Measurements from ENCODE around the gene GLIS2.
A peak's percentile ranks its signal among the peaks of the same experiment; 100 is the strongest.

The GLIS2 gene

DNA sequence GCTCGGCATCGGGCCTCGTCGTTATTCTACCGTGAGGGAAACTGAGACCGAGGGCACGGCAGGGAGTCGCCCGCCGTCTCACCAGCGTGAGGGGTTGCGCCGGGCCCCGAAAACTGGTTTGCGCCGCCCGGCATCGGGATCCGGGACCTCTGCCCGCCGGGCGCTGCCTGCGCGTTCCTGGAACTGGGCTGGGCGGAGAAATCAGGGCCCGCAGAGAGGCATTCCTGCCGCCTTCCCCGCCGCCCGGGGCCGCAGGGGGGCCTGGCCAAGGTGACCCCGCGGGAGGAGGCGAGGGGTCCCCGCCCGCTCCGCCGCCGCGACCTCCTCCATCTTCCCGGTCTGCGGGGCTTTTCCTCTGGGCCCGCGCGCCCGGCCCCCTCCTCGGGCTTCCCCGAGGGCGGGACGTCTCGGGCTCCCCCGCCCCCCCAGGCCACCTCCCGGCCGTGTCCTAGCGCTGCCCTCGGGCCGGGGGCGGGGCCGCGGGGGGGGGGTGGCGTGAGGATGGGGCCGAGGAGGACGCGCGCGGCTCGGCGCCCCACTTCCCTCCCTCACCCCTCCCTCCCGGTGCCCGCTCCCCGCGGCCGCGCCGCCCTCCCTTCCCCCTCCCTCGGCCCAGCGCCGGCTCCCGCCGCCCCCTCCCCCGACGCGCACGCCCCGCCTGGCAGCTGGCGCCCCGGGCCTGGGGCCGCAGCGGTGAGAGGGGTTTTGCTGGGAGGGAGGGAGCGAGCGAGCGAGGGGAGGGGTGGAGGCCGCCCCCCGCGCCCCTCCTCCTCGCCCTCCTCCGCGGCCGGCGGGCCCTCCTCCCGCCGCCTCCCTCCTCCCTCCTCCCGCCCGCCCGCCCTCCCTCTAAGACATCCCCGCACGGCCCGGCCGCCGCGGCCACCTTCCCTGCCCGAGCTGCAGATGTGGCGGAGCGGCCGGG lies at the start of gene GLIS2:
Gene GLIS2, plus strand, starts transcription at position 882 of the 922 bp plus-strand sequence. CDS start 16,214 bp downstream, outside the sequence.
- DNase-seq (ENCODE audit: low read depth in 2 of 2) = no peak

DNA sequence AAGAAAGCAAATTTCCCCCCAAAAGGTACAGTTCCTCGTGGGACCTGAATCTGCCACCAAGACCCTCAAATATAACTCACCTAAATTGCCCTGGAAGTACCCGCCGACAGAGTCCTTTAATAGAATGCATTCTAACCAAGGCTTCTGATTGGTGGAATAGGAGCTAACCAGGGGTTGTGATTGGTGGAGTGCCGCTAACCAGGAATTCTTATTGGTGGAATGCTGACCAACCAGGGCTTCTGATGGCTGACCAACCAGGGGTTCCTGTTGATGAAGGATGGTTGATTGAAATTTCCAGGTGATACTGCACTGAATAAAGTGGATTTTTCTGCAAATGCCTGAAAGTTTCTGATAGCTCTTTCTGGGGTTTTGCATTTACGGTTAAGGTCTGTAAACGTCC lies 49.5 kb upstream of the GLIS2 start:
- no peak for DNase-seq (ENCODE audit: low read depth in 2 of 2)

DNA sequence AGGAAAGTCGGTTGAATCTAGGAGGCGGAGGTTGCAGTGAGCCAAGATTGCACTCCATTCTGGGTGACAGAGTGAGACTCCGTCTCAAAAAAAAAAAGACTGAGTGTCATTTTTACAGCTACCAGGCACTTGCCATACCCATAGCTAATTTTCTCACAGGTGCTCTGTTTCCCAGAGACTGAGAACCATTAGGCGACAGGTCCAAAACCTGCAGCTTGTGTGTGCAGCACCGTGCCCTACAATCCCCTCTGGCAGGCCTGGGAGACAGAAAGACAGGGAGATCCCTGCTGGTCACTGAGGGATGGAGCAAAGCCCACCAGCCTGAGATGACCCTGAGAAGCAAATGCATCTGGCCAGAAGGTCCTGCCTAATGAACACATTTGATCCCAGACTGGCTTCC lies 45.8 kb upstream of the GLIS2 start:
- no peak for DNase-seq (ENCODE audit: low read depth in 2 of 2)

DNA sequence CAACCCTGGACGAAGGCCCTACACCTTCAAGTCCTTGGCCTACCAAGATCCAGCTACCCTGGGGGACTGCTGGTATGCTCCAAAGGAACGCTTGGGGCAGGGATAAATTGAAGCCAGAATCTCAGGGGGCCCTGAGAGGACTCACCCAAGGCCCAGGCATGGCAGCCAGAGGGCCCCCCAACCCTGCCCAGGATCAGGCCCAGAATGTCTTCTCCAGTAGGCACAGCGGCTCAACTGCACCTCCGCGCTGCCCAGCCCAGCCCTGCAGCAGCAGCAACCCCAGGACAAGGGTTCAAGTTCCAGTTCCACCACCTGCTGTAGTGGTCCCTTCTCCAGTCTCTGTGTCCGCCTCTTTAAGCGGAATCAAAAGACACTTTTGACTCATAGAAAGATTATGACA lies 45.3 kb upstream of the GLIS2 start:
- no peak for DNase-seq (ENCODE audit: low read depth in 2 of 2)

DNA sequence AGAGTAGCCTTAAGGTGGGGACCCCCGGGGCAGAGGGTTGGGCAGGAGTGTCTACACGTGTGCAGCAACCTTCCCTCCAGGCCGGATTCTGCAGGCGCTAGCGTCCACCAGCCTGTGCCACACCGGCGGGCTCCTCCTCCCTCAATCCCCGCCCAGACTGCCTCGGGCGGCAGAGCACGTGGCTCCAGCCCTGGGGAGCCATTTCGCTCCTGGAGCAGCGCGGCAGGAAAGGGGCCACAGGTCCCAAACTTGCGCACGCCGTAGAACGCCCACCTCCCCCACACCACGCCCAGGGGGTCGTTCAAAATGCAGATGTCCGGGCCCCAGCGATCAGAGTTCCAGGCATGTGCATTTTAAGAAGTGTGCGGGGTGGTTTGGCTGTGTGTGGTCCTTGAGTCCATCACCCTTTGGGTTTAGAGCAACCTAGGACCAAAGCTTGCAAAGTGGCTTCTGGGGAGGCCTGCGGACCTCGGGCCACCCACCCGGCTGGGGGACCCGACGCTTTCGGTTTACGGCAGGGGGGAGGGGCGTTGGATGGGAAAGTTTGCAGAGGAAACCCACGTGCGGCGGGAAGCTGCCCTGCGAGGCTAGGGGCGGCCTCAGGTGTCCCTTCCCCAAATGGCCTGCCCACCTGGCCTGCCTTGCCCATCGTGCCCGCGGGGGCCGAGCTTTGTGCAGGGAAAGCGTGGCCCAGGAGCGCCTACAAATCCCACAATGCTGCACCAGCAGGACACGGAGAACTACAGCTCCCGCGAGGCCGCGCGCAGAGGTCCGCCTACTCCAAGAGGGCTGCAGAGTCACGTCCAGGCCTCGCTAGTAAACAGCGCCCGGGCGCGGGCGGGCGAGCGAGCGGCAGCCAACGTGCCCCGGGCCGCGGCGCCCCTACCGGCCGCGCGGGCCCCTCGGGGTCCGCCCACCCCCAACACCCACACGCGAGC lies 44.4 kb upstream of the GLIS2 start:
- peak; percentile 75 to 77 for DNase-seq (ENCODE audit: low read depth in 2 of 2)

DNA sequence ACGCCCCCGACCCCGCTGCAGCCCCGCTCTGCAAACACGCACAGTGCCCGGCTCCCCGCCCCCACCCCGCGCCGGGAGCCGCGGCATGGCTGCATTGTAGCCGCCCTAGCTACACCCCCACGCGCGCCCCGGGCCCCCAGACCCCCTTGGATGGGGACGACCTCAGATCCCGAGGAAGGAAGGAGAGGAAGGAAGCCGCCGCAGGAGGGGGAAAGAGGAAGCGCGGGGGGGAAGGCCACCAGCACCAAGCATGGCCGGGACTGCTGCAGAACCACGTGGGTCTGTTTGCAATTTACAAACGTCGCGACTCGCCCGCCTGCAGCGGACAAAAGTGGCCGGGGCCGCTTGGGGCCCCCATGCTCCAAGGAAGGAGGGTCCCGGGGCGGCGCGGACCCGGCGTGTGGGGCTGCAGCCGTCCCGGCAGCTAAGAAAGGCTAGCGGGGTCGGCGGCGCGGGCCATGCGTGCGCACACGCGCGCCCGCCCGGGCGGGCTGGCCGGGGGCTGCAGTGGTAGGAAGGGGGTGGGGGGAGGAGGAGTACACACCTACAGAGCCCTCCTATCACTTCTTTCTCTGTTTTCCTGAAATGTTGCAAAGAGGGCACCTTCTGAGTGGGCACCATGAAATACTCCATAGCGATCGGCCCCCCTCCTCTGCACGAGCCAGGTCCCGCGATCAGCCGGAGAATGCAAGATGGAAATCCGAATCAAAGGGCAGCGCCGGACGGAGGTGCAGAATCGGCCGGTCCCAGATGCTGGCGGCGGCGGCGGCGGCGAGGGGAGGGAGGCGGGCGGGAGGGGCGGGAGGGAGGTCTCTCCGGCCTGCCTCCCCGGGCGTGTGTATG lies 43.5 kb upstream of the GLIS2 start:
- DNase-seq (ENCODE audit: low read depth in 2 of 2) = peak in 1 of 2 donors; percentile 20

DNA sequence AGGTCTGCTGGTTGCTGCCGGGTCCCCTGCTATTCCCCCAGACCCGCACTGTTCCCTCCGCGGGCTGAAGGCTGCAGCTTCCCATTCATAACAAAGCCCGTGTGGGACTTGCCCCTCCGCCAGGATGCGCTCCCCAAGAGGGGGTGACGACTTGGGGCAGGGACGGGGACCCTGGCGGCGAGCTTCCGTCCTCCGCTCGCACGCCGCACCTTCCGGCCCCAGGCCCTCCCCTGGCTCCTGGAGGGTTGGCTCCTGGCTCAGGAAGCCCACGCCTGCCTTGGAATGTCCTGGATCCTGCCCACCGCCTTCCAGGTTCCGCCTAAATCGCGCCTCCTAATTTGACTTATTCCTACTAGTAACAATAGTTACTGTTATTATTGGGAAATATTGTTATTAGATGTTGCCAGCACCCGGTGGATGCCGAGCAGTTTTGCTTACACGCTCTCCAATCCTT lies 42.0 kb upstream of the GLIS2 start:
- peak in 1 of 2 donors; percentile 11 for DNase-seq (ENCODE audit: low read depth in 2 of 2)

DNA sequence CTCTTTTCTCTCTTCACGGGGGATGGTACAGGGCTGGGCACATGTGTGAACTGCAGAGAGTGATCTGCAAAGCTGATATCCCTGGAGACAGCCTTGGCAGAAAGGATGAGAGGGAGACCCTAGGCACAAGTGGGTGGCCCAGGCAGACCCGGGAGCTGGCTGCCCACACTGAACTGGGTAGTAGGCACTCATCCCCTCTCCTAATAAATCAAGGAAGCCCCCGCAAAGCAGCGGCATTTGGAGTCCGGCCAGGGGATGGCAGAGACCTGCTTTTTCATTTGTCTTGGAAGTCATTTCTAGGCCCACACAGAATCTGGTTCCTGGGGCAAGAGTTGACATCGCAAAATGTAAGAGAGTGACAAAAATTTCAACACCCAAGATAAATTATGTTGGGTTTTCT lies 40.0 kb upstream of the GLIS2 start:
- no peak for DNase-seq (ENCODE audit: low read depth in 2 of 2)

DNA sequence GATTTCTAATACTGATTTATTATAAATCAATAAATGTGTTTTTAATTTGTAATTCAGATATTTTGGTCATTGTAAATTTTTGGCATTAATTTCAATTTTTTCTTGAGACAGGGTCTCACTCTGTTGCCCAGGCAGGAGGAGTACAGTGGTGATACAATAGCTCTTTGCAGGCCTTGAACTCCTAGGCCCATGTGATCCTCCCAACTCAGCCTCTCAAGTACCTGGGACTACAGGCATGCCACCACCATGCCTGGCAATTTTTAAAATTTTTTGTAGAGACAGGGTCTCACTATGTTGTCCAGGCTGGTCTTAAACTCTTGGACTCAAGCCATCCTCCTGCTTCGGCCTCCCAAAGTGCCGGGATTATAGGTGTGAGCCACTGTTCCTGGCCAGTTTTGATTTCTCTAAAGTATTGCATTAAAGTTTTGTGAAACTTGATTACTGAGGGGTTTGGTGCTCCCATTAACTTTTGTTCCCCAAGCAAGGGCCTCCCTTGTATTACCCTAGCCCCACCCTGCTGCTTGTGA lies 37.8 kb upstream of the GLIS2 start:
- DNase-seq (ENCODE audit: low read depth in 2 of 2) = no peak

DNA sequence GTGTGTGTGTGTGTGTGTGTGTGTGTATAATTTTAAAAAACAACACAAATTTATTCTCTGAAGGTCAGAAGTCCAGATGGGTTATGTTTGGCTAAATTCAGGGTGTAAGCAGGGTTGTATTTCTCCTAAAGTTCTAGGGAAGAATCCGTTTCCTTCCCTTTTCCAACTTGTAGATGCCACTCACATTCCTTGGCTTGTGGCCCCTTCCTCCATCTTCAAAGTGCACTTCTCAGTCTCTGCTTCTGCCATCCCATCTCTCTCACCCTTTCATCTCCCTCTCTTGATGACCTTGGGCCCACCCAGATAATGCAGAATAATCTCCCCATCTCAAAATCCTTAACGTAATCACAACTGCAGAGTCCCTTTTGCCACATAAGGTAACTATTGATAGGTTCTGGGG lies 35.2 kb upstream of the GLIS2 start:
- DNase-seq (ENCODE audit: low read depth in 2 of 2) = no peak

DNA sequence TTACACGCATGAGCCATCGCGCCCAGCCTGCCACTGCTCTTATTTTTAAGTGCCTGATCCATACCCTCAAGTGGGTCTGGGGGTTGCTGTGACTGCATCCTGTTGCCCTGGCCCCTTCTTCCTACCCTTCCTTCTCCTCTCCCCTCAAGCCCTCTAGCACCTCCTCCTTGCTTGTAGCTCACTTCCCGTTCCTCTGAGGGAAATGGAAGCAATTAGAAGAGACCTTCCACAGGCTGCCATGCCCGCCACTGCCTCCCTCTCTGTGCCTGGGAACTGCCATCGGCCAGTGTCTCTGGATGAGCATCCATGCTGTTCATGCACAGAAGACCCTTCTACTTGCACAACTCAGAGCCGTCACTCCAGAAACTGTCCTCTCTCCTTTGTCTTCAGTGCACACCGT lies 32.4 kb upstream of the GLIS2 start:
- DNase-seq (ENCODE audit: low read depth in 2 of 2) = no peak

DNA sequence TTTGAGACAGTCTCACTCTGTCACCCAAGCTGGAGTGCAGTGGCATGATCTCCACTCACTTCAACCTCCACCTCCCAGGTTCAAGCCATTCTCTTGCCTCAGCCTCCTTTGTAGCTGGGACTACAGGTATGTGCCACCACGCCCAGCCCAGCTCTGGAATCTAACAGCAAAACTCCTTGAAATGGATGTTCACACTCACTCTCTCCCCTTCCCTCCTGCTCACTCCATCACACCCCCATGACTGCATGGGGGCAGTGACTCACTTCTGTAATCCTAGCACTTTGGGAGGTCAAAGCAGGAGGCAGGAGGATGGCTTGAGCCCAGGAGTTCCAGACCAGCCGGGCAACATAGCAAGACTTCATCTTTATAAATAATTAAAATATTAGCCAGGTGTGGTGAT lies 31.9 kb upstream of the GLIS2 start:
- no peak for DNase-seq (ENCODE audit: low read depth in 2 of 2)

DNA sequence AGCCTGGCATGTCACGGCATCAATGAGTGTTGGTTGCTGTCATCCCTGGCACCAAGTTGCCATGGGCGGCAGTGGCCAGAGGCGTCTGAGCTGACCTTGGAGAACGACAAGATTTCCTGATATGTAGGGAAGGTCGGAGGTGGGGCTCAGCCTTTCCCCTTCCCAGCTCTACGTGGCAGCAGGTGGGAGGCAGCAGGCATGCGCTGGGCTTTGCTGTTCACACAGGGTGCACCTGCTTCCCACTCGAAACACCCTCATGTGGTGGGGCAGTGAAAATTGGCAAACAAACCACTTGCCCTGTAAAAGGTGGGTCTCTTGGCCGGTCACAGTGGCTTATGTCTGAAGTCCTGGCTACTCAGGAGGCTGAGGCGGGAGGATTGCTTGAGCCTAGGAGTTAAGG lies 30.7 kb upstream of the GLIS2 start:
- no peak for DNase-seq (ENCODE audit: low read depth in 2 of 2)

DNA sequence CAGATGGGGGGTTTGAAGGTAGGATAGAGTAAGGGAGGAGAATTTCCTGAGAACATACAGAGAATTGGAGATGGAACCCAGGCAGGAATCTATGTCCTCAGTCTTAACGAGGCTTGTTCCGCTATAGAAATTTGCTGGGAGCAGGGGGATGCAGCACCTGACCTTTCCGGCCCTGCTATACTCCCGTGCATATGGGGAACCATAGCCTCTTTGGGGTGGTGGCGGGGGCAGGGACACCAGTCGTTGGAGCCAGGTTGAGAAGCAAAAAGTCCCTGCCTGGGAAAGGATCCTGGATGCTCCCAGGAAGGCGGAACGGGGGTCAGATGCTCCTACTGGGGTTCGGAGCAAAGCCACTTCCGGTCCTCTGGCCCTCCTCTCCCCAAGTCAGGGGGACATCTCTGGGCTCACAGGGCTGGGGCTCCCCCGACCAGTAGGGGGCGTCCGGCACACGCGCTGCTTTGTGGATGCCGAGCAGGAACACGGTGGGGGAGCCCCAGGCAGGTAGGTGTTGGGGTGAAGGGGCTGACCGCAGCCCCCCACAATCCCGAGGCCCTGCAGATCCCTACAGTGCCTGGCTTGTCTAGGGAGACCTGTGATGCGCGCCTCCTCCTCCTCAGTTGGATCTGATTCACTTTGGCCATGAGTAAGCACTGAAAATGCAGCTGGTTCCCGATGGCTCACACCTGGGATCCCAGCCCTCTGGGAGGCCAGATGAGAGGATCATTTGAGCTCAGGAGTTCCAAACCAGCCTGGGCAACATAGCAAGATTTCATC lies 27.5 kb upstream of the GLIS2 start:
- peak; percentile 59 to 70 for DNase-seq (ENCODE audit: low read depth in 2 of 2)

DNA sequence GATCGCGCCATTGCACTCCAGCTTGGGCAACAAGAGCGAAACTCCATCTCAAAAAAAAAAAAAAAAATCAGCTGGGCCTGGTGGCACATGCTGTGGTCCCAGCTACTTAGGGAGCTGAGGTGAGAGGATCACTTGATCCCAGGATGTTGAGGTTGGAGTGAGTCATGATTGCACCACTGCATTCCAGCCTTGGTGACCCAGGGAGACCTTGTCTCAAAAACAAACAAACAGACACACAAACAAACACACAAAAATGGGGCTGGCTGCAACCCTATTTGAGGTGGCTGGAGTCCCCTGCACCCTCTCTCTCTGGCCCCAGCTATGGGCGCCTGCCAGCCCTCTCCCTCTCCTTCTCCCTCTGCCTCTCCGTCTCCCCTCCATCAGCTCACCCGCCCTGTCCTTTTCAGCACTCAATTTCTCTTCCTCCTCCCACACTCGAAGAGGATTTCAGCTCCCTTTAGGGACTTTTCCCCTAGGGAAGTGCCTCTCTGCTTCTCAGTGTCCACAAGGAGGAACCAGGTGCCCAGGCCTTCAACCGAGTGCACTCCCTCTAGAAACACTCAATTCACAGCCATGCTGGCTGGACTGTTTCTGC lies 25.5 kb upstream of the GLIS2 start:
- DNase-seq (ENCODE audit: low read depth in 2 of 2) = no peak

DNA sequence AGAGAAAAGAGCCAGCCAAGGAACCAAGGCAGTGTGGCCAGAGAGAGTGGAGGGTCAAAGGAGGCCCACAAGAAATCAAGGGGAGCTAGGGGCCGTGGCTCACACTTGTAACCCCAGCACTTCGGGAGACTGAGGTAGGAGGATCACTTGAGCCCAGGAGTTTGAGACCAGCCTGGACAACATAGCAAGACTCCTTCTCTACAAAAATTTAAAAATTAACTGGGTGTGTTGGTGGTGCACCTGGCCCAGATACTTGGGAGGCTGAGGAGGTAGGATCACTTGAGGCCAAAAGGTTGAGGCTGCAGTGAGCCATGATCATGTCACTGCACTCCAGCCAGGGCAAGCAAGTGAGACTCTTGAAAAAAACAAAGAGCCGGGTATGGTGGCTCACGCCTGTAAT lies 24.2 kb upstream of the GLIS2 start:
- no peak for DNase-seq (ENCODE audit: low read depth in 2 of 2)

DNA sequence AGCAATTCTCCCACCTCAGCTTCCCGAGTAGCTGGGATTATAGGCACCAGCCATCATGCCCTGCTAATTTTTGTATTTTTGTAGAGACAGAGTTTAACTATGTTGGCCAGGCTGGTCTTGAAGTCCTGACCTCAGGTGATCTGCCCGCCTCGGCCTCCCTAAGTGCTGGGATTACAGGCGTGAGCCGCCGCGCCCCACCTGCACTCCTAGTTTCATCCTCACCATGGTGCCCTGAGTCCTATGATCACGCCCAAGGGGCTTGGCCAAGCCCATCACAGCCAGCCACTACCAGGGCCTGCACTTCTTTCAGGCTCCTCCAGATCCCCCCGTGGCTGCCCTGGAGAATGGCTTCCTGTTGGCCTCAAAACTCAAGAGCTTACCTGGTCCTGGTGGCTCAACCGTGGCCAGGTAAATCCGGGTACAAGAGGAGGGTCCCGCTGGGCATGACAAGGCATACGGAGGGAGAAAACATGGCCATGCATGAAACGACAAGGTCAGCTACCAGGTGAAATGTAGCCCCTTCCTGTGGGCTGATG lies 22.6 kb upstream of the GLIS2 start:
- no peak for DNase-seq (ENCODE audit: low read depth in 2 of 2)

DNA sequence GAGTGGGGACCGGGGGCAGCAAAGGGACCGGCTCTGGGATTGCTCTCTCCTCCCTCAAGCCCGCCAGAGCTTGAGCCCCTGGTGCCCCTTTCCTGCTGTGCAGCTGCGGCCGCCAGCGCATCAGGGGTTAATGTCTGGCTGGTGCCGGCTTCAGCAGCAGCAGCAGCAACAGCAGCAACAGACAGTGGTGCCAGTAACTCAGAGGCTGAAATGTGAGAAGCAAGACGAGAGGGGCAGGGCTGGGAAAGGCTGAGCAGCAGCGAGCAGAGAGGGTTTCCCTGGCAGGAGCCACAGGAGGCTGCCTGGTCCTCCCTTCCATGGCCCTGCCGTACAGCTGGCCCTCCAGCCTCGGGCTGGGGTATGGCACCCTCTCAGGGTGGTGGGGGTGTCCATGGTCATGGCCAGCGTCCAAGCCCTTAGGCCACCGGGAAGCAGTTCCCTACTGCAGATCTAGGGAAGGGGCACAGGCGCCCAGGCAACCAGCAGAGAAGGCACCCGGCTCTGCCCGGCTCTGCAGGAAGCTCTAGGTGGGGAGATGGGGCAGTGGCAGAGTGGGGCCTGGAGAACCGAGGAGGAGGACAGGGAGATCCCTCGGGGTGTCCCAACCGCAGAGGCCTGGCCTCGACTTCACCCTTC lies 21.9 kb upstream of the GLIS2 start:
- DNase-seq (ENCODE audit: low read depth in 2 of 2) = no peak

DNA sequence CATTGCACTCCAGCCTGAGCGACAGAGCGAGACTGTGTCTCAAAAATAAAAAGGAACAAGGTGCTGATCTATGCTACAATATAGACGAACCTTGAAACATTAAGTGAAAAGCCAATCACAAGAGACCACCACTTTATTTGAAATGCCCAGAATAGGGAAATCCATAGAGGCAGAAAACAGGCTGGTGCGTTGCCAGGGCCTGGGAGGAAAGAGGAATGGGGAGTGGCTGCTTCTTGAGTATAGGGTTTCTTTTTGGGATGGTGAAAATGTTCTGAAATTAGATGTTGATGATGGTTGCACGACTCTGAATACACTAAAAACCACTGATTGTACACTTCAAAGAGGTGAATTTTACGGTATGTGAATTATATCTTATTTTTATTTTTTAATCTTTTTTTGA lies 20.3 kb upstream of the GLIS2 start:
- no peak for DNase-seq (ENCODE audit: low read depth in 2 of 2)
